B cell (primary cell): Measurements from ENCODE around the gene ZBTB8B. TPM values are rescaled to one million over a fixed set of nuclear protein-coding genes. Genes with fewer than 3 reads are reported as not detected.
"Not testable (repeated sequence)": the region's sequence is repeated elsewhere in the genome, so short reads cannot be mapped to it uniquely, and the experiment has no call there.

Experiments
- ATAC-seq: fragments of 200-7000 bp; cut with Tn5 transposase; one replicate; pipeline ENCODE4 v1.10.0; 2021; ENCODE audit warnings: low read depth, mild to moderate bottlenecking, moderate number of reproducible peaks, moderate library complexity
- CTCF ChIA-PET: fragments of 350-600 bp; sonication (Branson Sonifier 250); formaldehyde crosslinking; loops from one replicate; lab custom pipeline; 2021; ENCODE audit warnings: antibody characterized with exemption, inconsistent platforms; lab: Charles Lee
- POLR2A ChIA-PET: fragments of 350-600 bp; sonication (Branson Sonifier 250); formaldehyde crosslinking; loops from one replicate; lab custom pipeline; 2021; ENCODE audit warnings: antibody characterized with exemption; lab: Charles Lee
- DNase-seq: peaks from one replicate; pipeline ENCODE4 v3.0.0; 2013
- H2AFZ ChIP-seq: 2 replicates; pipeline ENCODE4 v1.6.1; 2012; ENCODE audit warnings: mild to moderate bottlenecking, low read depth, low read length; ENCODE audit not compliant: insufficient read depth, poor library complexity, severe bottlenecking
- H3K27ac ChIP-seq, 2 donors: 1 replicate in 1 of 2; 2 replicates in 1 of 2; pipeline ENCODE4 v1.5.1; 2012 to 2013; ENCODE audit warnings: low read length in 2 of 2, mild to moderate bottlenecking in 2 of 2, moderate library complexity in 1 of 2
- H3K27me3 ChIP-seq, 4 experiments: fragments of 200-600 bp in 1 of 4; sonication (generic) in 1 of 4; replicated peaks in 1 of 4; 1 replicate in 2 of 4; 2 replicates in 2 of 4; pipeline versions ENCODE4 v1.6.1 to v1.7.0; 2013 to 2016; ENCODE audit warnings: low read length in 3 of 4, mild to moderate bottlenecking in 2 of 4, mixed read lengths in 1 of 4, moderate library complexity in 1 of 4; ENCODE audit not compliant: insufficient read depth in 4 of 4, control insufficient read depth in 3 of 4; ENCODE audit errors: control extremely low read depth in 1 of 4
- H3K36me3 ChIP-seq, 2 experiments: replicated peaks in 1 of 2; 1 replicate in 1 of 2; 2 replicates in 1 of 2; pipeline versions ENCODE4 v1.6.1 to v1.7.1; 2013; ENCODE audit warnings: low read length in 1 of 2; ENCODE audit not compliant: insufficient read depth in 2 of 2, control insufficient read depth in 1 of 2; ENCODE audit errors: control extremely low read depth in 1 of 2, extremely low read depth in 1 of 2
- H3K4me1 ChIP-seq, 2 donors: fragments of 200-600 bp in 1 of 2; sonication (generic) in 1 of 2; 1 replicate in 1 of 2; 2 replicates in 1 of 2; pipeline versions ENCODE4 v1.5.1 to v1.6.1; 2013 to 2017; ENCODE audit warnings: low read length in 2 of 2; ENCODE audit not compliant: control insufficient read depth in 2 of 2, insufficient read depth in 2 of 2
- H3K4me2 ChIP-seq: replicated peaks from 2 replicates; pipeline ENCODE3; 2012; ENCODE audit warnings: mild to moderate bottlenecking, low read depth, low read length; ENCODE audit not compliant: poor library complexity, severe bottlenecking
- H3K4me3 ChIP-seq, 5 experiments: fragments of 200-600 bp in 1 of 5; sonication (generic) in 1 of 5; 1 replicate in 3 of 5; 2 replicates in 2 of 5; pipeline versions ENCODE4 v1.5.1 to v1.7.0; 2011 to 2016; ENCODE audit warnings: low read length in 4 of 5, mild to moderate bottlenecking in 4 of 5, low read depth in 2 of 5, control low read depth in 1 of 5, moderate library complexity in 1 of 5; ENCODE audit not compliant: insufficient read depth in 1 of 5; ENCODE audit errors: control extremely low read depth in 1 of 5, extremely low read depth in 1 of 5
- H3K79me2 ChIP-seq: fragments of 200-600 bp; sonication (generic); one replicate; pipeline ENCODE4 v1.6.0; 2016; ENCODE audit warnings: low read length; ENCODE audit not compliant: control insufficient read depth, insufficient read depth
- H3K9ac ChIP-seq: fragments of 200-600 bp; sonication (generic); 2 replicates; pipeline ENCODE4 v1.6.1; 2017; ENCODE audit warnings: mild to moderate bottlenecking, low read length, moderate library complexity
- H3K9me3 ChIP-seq, 3 donors: one replicate each; pipeline versions ENCODE4 v1.6.1 to v1.7.1; 2013; ENCODE audit warnings: low read length in 2 of 3; ENCODE audit not compliant: control insufficient read depth in 2 of 3, insufficient read depth in 1 of 3; ENCODE audit errors: control extremely low read depth in 1 of 3
- H4K20me1 ChIP-seq: 2 replicates; pipeline ENCODE4 v1.6.0; 2012; ENCODE audit warnings: mild to moderate bottlenecking, low read length; ENCODE audit not compliant: insufficient read depth, control insufficient read depth, poor library complexity, severe bottlenecking
- H3K27ac Mint-ChIP-seq: one replicate; pipeline ENCODE4 v1.8.0; 2021; ENCODE audit warnings: mixed read lengths
- H3K27me3 Mint-ChIP-seq: one replicate; pipeline ENCODE4 v1.8.0; 2021; ENCODE audit warnings: mixed read lengths
- H3K4me1 Mint-ChIP-seq: one replicate; pipeline ENCODE4 v1.8.0; 2021; ENCODE audit warnings: mixed read lengths
- H3K4me3 Mint-ChIP-seq: one replicate; pipeline ENCODE4 v1.8.0; 2021; ENCODE audit warnings: mixed read lengths
- H3K9me3 Mint-ChIP-seq: one replicate; pipeline ENCODE4 v1.8.0; 2022; ENCODE audit warnings: mixed read lengths; ENCODE audit not compliant: insufficient read depth
- CTCF ChIP-seq: fragments of 200-600 bp; IDR thresholded peaks from one replicate; pipeline ENCODE4 v1.8.0; 2022; ENCODE audit warnings: antibody characterized with exemption, mild to moderate bottlenecking
- EZH2 ChIP-seq: IDR thresholded peaks from 2 replicates; pipeline ENCODE4 v1.6.1; 2012; ENCODE audit warnings: borderline replicate concordance, low read depth, mild to moderate bottlenecking, moderate library complexity, low read length; ENCODE audit not compliant: insufficient read depth, poor library complexity, severe bottlenecking
- WGBS: methylation state at CpG from one replicate; pipeline ENCODE4 v1.1.5; 2013; ENCODE audit warnings: missing lambda C conversion rate; ENCODE audit not compliant: insufficient coverage; 5-methylcytosine and 5-hydroxymethylcytosine counted together
- intact Hi-C: fragments of 100-400 bp; cut with micrococcal nuclease; formaldehyde crosslinking; loops from one replicate; pipeline ENCODE4 v1.10.0; 2022
- polyA plus RNA-seq: library from polyadenylated mRNA; depleted of rRNA; stranded (reverse); fragments of >200 nt; gene quantifications from 2 replicates; pipeline ENCODE4 v1.2.3, GENCODE V29; 2012
- total RNA-seq, 2 donors: library from RNA; stranded (reverse); fragments of 120-200 nt in 1 of 2; gene quantifications; 1 replicate in 1 of 2; 2 replicates in 1 of 2; pipeline versions ENCODE4 v1.2.3 to v1.2.4, GENCODE V29; 2013 to 2022

The ZBTB8B gene
- total and polyA plus RNA-seq, 2 donors (not counting 1 experiment from before 2014, with no cell fraction given), result 0.02 TPM; not detected in 1

DNA sequence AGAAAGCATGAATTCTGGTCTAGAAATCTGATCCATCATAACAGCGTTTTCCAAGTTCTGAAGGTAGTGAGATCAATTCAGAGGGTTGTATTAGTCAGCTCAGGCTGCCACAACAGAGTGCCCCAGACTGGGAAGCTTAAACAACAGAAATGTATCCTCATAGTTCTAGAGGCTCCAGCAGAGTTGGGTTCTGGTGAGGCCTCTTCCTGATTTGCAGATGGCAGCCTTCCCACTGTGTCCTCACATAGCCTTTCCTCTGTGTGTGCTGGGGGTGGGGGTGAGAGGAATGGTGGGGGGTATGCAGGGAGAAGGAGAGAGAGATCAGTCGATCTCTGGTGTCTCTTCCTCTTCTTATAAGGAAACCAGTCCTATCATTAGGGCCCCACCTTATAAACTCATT, 15.1 kb downstream of the ZBTB8B start:
- CTCF ChIA-PET, result no interaction called here
- TF ChIP-seq EZH2 (no peak), CTCF (no peak)
- Histone ChIP-seq H3K27me3 (peaks cover 0 to 6% (median 0%) of the 10 kb centered on the region in 4 experiments), H2AFZ (no peak overlapping the region), H3K4me1 (no peaks in the 10 kb centered on the region), H3K36me3 (no peaks in the 10 kb centered on the region), H4K20me1 (no peaks in the 10 kb centered on the region), H3K4me3 (no peak overlapping the region), H3K4me2 (no peak overlapping the region), H3K9me3 (peaks cover 0 to 2% (median 0%) of the 10 kb centered on the region in 3 donors), H3K79me2 (no peaks in the 10 kb centered on the region), H3K27ac (no peak overlapping the region), H3K9ac (no peak overlapping the region)
- intact Hi-C loops, result no loop called here
- Mint-ChIP-seq H3K9me3 (no peaks in the 10 kb centered on the region), H3K27ac (no peak overlapping the region), H3K4me1 (no peaks in the 10 kb centered on the region), H3K27me3 (peaks cover 34% of the 10 kb centered on the region), H3K4me3 (no peak overlapping the region)
- 100% methylated on average over 1 of the region's 2 CpGs for WGBS
- no peak for DNase-seq
- POLR2A ChIA-PET, result no interaction called here
- ATAC-seq, result no peak

DNA sequence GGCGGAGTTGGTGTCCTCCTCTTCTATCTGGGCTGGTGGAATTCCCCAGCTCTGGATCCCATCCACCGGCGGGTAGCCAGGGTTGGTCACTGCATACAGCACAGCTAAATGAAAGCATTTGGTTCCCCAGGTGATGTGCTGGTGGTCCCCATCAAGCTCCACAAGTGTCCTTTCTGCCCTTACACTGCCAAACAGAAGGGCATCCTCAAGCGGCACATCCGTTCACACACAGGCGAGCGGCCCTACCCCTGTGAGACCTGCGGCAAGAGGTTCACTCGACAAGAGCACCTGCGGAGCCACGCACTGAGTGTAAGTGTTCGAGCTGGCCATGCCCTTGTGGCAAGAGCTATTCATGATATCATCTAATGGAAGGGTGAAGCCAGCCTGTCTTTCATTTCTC, 15.9 kb downstream of the ZBTB8B start:
- no peak overlapping the region for H3K9ac ChIP-seq
- no peak overlapping the region for H2AFZ ChIP-seq
- Mint-ChIP-seq H3K27me3 (peaks cover 35% of the 10 kb centered on the region), H3K9me3 (no peaks in the 10 kb centered on the region), H3K27ac (no peak overlapping the region), H3K4me1 (no peaks in the 10 kb centered on the region), H3K4me3 (no peak overlapping the region)
- no peak for TF ChIP-seq EZH2
- TF ChIP-seq CTCF, result no peak
- no peaks in the 10 kb centered on the region for H3K79me2 ChIP-seq
- no peaks in the 10 kb centered on the region for H4K20me1 ChIP-seq
- ChIA-PET POLR2A (no interaction called here), CTCF (interaction anchor here (1.3 kb wide), 1 partner anchor 292 kb away, joined by 3 read pairs; no protein-coding TSS in a partner anchor)
- H3K4me3 ChIP-seq, result no peak overlapping the region
- H3K27ac ChIP-seq, result no peak overlapping the region
- H3K4me2 ChIP-seq, result no peak overlapping the region
- no peaks in the 10 kb centered on the region for H3K4me1 ChIP-seq
- H3K9me3 ChIP-seq, result peaks cover 0 to 3% (median 0%) of the 10 kb centered on the region in 3 donors
- ATAC-seq, result no peak
- peaks cover 0 to 9% (median 0%) of the 10 kb centered on the region in 4 experiments for H3K27me3 ChIP-seq
- no peaks in the 10 kb centered on the region for H3K36me3 ChIP-seq
- intact Hi-C loops, result no loop called here
- DNase-seq, result no peak
- 94% methylated on average over 12 of the region's 12 CpGs for WGBS

DNA sequence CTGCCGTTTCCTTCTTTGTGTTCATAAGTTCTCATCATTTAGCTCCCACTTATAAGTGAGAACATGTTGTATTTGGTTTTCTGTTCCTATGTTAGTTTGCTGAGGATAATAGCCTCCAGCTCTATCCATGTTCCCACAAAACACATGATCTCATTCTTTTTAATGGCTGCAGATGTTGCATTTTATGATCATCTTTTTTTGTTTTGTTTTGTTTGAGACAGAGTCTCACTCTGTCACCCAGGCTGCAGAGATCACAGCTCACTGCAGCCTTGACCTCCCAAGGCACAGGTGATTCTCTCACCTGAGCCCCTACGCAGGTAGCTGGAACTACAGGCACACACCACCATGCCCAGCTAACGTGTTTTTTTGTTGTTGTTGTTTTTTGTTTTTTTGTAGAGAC, 16.9 kb downstream of the ZBTB8B start:
- H3K79me2 ChIP-seq, CTCF ChIA-PET, H2AFZ ChIP-seq, H3K4me2 ChIP-seq, H3K9me3 Mint-ChIP-seq, H3K4me3 Mint-ChIP-seq, H3K9ac ChIP-seq, DNase-seq, intact Hi-C loops, ATAC-seq, H3K9me3 ChIP-seq, H3K27me3 ChIP-seq, H4K20me1 ChIP-seq, H3K27ac Mint-ChIP-seq, H3K36me3 ChIP-seq, H3K4me3 ChIP-seq, H3K4me1 Mint-ChIP-seq, H3K27ac ChIP-seq, POLR2A ChIA-PET, H3K4me1 ChIP-seq: not testable (repeated sequence)
- H3K27me3 Mint-ChIP-seq, result peaks cover 30% of the 10 kb centered on the region
- WGBS, result no CpG with 5 or more reads among the region's 3 CpGs
